Keratinocyte (primary cell): ENCODE data around the gene ATMIN. TPM values are rescaled to one million over a fixed set of nuclear protein-coding genes. Genes with fewer than 3 reads are reported as not detected.

ENCODE experiments used
- DNase-seq: peaks from one replicate; pipeline ENCODE4 v3.0.0-alpha.2; 2011; ENCODE audit warnings: low read depth, missing footprints, low spot score
- FAIRE-seq: peaks from 2 replicates; lab custom pipeline; 2011; peaks lifted over from hg19 to GRCh38; lab: Jason Lieb, UNC
- H2AFZ ChIP-seq: 2 replicates; pipeline ENCODE4 v1.6.0; 2012; ENCODE audit warnings: low read length, control low read depth, inconsistent platforms; ENCODE audit not compliant: control insufficient read depth
- H3K27ac ChIP-seq: 2 replicates; pipeline ENCODE4 v1.5.1; 2011; ENCODE audit warnings: low read length; ENCODE audit not compliant: control insufficient read depth, insufficient read depth
- H3K27me3 ChIP-seq: 3 replicates; pipeline ENCODE4 v1.6.0; 2011; ENCODE audit warnings: low read length; ENCODE audit not compliant: control insufficient read depth, insufficient read depth; ENCODE audit errors: extremely low read depth
- H3K36me3 ChIP-seq, 2 experiments: 2 replicates in 1 of 2; 3 replicates in 1 of 2; pipeline ENCODE4 v1.5.1; 2011; ENCODE audit warnings: low read length in 2 of 2, mild to moderate bottlenecking in 1 of 2; ENCODE audit not compliant: control insufficient read depth in 2 of 2, insufficient read depth in 2 of 2; ENCODE audit errors: extremely low read depth in 1 of 2
- H3K4me1 ChIP-seq: 3 replicates; pipeline ENCODE4 v1.5.1; 2011; ENCODE audit warnings: low read length; ENCODE audit not compliant: control insufficient read depth, insufficient read depth; ENCODE audit errors: extremely low read depth
- H3K4me2 ChIP-seq: 3 replicates; pipeline ENCODE4 v1.6.0; 2011; ENCODE audit warnings: low read depth, low read length; ENCODE audit not compliant: control insufficient read depth, insufficient read depth; ENCODE audit errors: extremely low read depth
- H3K4me3 ChIP-seq, 3 experiments: fragments of 200-600 bp in 1 of 3; sonication (generic) in 1 of 3; 2 replicates in 2 of 3; 3 replicates in 1 of 3; pipeline ENCODE4 v1.5.1; 2011 to 2016; ENCODE audit warnings: low read length in 3 of 3, mild to moderate bottlenecking in 3 of 3, control low read depth in 2 of 3, inconsistent platforms in 1 of 3, low read depth in 1 of 3, mixed read lengths in 1 of 3, mixed run types in 1 of 3, moderate library complexity in 1 of 3; ENCODE audit not compliant: control insufficient read depth in 2 of 3, insufficient read depth in 2 of 3; ENCODE audit errors: extremely low read depth in 1 of 3
- H3K79me2 ChIP-seq: 2 replicates; pipeline ENCODE4 v1.6.0; 2012; ENCODE audit warnings: low read length; ENCODE audit not compliant: control insufficient read depth, insufficient read depth
- H3K9ac ChIP-seq: 3 replicates; pipeline ENCODE4 v1.6.0; 2011; ENCODE audit warnings: low read length; ENCODE audit not compliant: control insufficient read depth, insufficient read depth; ENCODE audit errors: extremely low read depth
- H3K9me1 ChIP-seq: 3 replicates; pipeline ENCODE4 v1.6.0; 2011; ENCODE audit warnings: low read length; ENCODE audit not compliant: control insufficient read depth, insufficient read depth; ENCODE audit errors: extremely low read depth
- H3K9me3 ChIP-seq: 2 replicates; pipeline ENCODE4 v1.5.1; 2012; ENCODE audit warnings: low read depth, low read length; ENCODE audit not compliant: control insufficient read depth
- H4K20me1 ChIP-seq: 3 replicates; pipeline ENCODE4 v1.6.0; 2011; ENCODE audit warnings: low read length; ENCODE audit not compliant: control insufficient read depth, insufficient read depth; ENCODE audit errors: extremely low read depth
- EZH2 ChIP-seq: IDR thresholded peaks from one replicate; pipeline ENCODE4 v1.6.1; 2012; ENCODE audit warnings: inconsistent platforms, mild to moderate bottlenecking, low read length, moderate library complexity
- dilution Hi-C: fragments of 300-500 bp; cut with MboI; formaldehyde crosslinking; loops from one replicate; pipeline ENCODE4 v1.7.0; 2020; ENCODE audit warnings: low sequenced_read_pairs; ENCODE audit not compliant: extremely low pct_ligation_motif_present
- polyA plus RNA-seq, 5 experiments: library from polyadenylated mRNA; depleted of rRNA in 3 of 5; stranded (reverse) in 3 of 5; stranded (forward) in 1 of 5; unstranded in 1 of 5; fragments of >200 nt; gene quantifications; 1 replicate in 1 of 5; 2 replicates in 3 of 5; 3 replicates in 1 of 5; pipeline versions ENCODE4 v1.2.1 to v1.2.3, GENCODE V29; 2011 to 2012; ENCODE audit warnings: missing spikeins in 2 of 5, low read depth in 1 of 5, low replicate concordance in 1 of 5
- TF ChIP-seq, protein P1 (sequence below), 3 experiments: IDR thresholded peaks in 1 of 3; conservative IDR thresholded peaks in 1 of 3; optimal IDR thresholded peaks in 1 of 3; 2 replicates in 2 of 3; 3 replicates in 1 of 3; pipeline versions ENCODE3 to v1.5.1; 2011; ENCODE audit warnings: low read length in 3 of 3, mild to moderate bottlenecking in 3 of 3, moderate library complexity in 2 of 3, control low read depth in 1 of 3, inconsistent platforms in 1 of 3; ENCODE audit not compliant: insufficient read depth in 2 of 3; ENCODE audit errors: extremely low read depth in 1 of 3

Gene ATMIN
- polyA plus RNA-seq, 1 donor (not counting 4 experiments of a cell fraction or from before 2014, with no cell fraction given): 31.2 TPM

DNA sequence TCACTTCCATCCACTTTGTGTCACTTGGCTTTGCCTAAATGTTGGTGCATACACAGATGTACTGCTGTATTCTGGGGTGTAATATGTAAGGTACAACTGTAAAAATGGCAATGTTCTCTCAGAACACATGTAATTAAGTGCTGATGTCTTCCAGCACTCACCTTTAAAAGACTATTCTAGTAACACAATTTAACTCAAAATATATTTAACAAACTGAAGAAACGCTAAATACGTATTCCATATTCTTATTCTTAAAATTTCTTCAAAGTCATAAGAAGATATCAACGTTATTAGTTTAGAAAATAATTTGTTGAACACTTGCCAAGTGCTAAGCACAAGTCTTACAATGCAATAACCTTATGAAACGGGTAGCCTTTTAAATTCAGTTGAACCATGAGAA lies 32.6 kb upstream of the ATMIN start:
- H3K9me3 ChIP-seq: no peaks in the 10 kb centered on the region
- DNase-seq (no peak), FAIRE-seq (no peak)
- H3K4me1 ChIP-seq: peaks cover 18% of the 10 kb centered on the region
- H3K4me3 ChIP-seq: no peak overlapping the region
- H3K9me1 ChIP-seq: peaks cover 3% of the 10 kb centered on the region
- H3K9ac ChIP-seq: no peak overlapping the region
- no peak overlapping the region for H3K4me2 ChIP-seq
- no peaks in the 10 kb centered on the region for H4K20me1 ChIP-seq
- no peaks in the 10 kb centered on the region for H3K27me3 ChIP-seq
- H3K27ac ChIP-seq: no peak overlapping the region
- no peak overlapping the region for H2AFZ ChIP-seq
- peaks cover 85% of the 10 kb centered on the region for H3K79me2 ChIP-seq
- dilution Hi-C loops: no loop called here
- peaks cover 0 to 3% of the 10 kb centered on the region in 2 experiments for H3K36me3 ChIP-seq
- TF ChIP-seq, protein P1, sequence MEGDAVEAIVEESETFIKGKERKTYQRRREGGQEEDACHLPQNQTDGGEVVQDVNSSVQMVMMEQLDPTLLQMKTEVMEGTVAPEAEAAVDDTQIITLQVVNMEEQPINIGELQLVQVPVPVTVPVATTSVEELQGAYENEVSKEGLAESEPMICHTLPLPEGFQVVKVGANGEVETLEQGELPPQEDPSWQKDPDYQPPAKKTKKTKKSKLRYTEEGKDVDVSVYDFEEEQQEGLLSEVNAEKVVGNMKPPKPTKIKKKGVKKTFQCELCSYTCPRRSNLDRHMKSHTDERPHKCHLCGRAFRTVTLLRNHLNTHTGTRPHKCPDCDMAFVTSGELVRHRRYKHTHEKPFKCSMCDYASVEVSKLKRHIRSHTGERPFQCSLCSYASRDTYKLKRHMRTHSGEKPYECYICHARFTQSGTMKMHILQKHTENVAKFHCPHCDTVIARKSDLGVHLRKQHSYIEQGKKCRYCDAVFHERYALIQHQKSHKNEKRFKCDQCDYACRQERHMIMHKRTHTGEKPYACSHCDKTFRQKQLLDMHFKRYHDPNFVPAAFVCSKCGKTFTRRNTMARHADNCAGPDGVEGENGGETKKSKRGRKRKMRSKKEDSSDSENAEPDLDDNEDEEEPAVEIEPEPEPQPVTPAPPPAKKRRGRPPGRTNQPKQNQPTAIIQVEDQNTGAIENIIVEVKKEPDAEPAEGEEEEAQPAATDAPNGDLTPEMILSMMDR (optimal IDR thresholded peaks at IDR 0.05 in 1 of 3, IDR thresholded peaks at IDR 0.05 in 1 of 3, conservative IDR thresholded peaks at IDR 0.05 in 1 of 3; ENCODE audit: extremely low read depth in 1 of 3, insufficient read depth in 2 of 3, low read length in 3 of 3): no peak
- TF ChIP-seq EZH2: no peak

DNA sequence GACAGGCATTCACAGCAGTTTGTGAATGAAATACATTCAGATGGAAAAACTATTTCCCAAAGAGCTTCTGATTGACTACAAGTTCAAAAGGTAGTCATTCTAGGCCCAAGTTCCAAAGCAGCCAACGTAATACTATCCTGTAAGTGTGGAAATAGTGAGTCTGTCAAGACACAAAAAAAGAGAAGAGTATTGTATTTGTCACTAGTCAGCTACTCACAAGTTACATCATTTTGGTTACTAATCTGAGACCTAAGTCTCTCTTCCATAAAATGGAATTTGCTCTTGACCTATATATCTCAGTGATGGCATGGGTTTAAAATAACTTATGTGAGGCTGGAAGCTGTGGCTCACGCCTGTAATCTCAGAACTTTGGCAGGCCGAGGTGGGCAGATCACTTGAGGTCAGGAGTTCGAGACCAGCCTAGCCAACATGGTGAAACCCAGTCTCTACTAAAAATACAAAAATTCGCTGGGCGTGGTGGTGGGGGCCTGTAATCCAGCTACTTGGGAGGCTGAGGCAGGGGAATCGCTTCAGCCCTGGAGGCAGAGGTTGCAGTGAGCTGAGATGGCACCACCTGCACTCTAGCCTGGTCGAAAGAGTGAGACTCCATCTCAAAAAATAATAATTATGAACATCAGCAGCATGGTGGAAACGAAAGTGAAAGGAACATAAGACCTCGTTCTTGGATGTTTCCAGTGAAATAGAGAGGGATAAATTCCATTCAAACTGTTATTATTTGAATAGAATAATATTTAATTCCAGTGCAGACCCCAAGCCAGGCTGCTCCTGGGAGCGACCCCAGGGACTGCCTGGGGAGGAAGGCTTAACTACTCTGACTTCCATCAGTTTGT lies 31.8 kb upstream of the ATMIN start:
- H3K9me3 ChIP-seq: no peaks in the 10 kb centered on the region
- peaks cover 85% of the 10 kb centered on the region for H3K79me2 ChIP-seq
- H4K20me1 ChIP-seq: no peaks in the 10 kb centered on the region
- dilution Hi-C loops: no loop called here
- peak overlapping the region; percentile 35 for H3K9ac ChIP-seq
- H3K27ac ChIP-seq: peak overlapping the region; percentile 34
- TF ChIP-seq, protein P1 (optimal IDR thresholded peaks at IDR 0.05 in 1 of 3, IDR thresholded peaks at IDR 0.05 in 1 of 3, conservative IDR thresholded peaks at IDR 0.05 in 1 of 3; ENCODE audit: extremely low read depth in 1 of 3, insufficient read depth in 2 of 3, low read length in 3 of 3): no peak
- no peak for TF ChIP-seq EZH2
- FAIRE-seq (no peak), DNase-seq (no peak)
- H3K4me1 ChIP-seq: peaks cover 18% of the 10 kb centered on the region
- peak overlapping the region; percentile 83 for H3K4me2 ChIP-seq
- peak overlapping the region in 2 of 3 experiments; percentile 33 to 51 for H3K4me3 ChIP-seq
- H3K36me3 ChIP-seq: peaks cover 0 to 3% of the 10 kb centered on the region in 2 experiments
- H3K9me1 ChIP-seq: peaks cover 3% of the 10 kb centered on the region
- H3K27me3 ChIP-seq: no peaks in the 10 kb centered on the region
- no peak overlapping the region for H2AFZ ChIP-seq
